Uterus (tissue), 4 donors: ENCODE results near the gene ZMYND11. TPM values are rescaled to one million over a fixed set of nuclear protein-coding genes. Genes with fewer than 3 reads are reported as not detected.
"Not testable (repeated sequence)": the region's sequence is repeated elsewhere in the genome, so short reads cannot be mapped to it uniquely, and the experiment has no call there.

ENCODE experiments used
- DNase-seq, 2 donors: peaks; one replicate each; pipeline ENCODE4 v3.0.0-alpha.2; 2019 to 2020
- H3K27ac ChIP-seq, 2 donors: fragments of 200-600 bp; sonication (generic); 1 replicate in 1 of 2; 2 replicates in 1 of 2; pipeline ENCODE4 v1.5.1; 2016 to 2018
- H3K27me3 ChIP-seq, 2 donors: fragments of 200-600 bp; sonication (generic); one replicate each; pipeline ENCODE4 v1.5.1; 2018 to 2019; ENCODE audit warnings: control low read depth in 1 of 2
- H3K36me3 ChIP-seq, 2 donors: fragments of 200-600 bp; sonication (generic); one replicate each; pipeline ENCODE4 v1.5.1; 2019; ENCODE audit warnings: control low read depth in 1 of 2
- H3K4me1 ChIP-seq, 2 donors: fragments of 200-600 bp; sonication (generic); one replicate each; pipeline ENCODE4 v1.5.1; 2018 to 2019; ENCODE audit warnings: control low read depth in 1 of 2
- H3K4me3 ChIP-seq, 2 donors: fragments of 200-600 bp; sonication (generic); 1 replicate in 1 of 2; 2 replicates in 1 of 2; pipeline ENCODE4 v1.5.1; 2018 to 2019; ENCODE audit warnings: mild to moderate bottlenecking in 1 of 2
- H3K9me3 ChIP-seq, 2 donors: fragments of 200-600 bp; sonication (generic); one replicate each; pipeline ENCODE4 v1.5.1; 2019; ENCODE audit warnings: control low read depth in 1 of 2
- POLR2A ChIP-seq, 2 donors: fragments of 450-650 bp; IDR thresholded peaks; one replicate each; pipeline ENCODE4 v1.6.1; 2016; ENCODE audit warnings: antibody characterized with exemption in 2 of 2, mild to moderate bottlenecking in 1 of 2, moderate library complexity in 1 of 2
- intact Hi-C: fragments of 100-400 bp; cut with DNase I; formaldehyde crosslinking; loops from one replicate; pipeline ENCODE4 v1.15.1; 2023; ENCODE audit warnings: low total_unique reads
- total RNA-seq, 4 donors: library from RNA; depleted of rRNA in 3 of 4; stranded (reverse); fragments of >200 nt in 3 of 4; gene quantifications; one replicate each; pipeline versions ENCODE4 v1.1.0 to v1.2.4, GENCODE V29; 2014 to 2023
- TF ChIP-seq, protein P1 (sequence below), 4 experiments: fragments of 200-600 bp in 2 of 4; fragments of 450-650 bp in 2 of 4; sonication (generic) in 2 of 4; IDR thresholded peaks; one replicate each; pipeline ENCODE4 v1.5.1; 2016 to 2019; ENCODE audit warnings: antibody characterized with exemption in 4 of 4, mild to moderate bottlenecking in 2 of 4, moderate library complexity in 1 of 4
- donor health status: DM: yes; HTN: yes; CAD: no.

The ZMYND11 gene
- total RNA-seq, 4 donors from 2014 or later: 54.1 to 122 (median 104) TPM

DNA sequence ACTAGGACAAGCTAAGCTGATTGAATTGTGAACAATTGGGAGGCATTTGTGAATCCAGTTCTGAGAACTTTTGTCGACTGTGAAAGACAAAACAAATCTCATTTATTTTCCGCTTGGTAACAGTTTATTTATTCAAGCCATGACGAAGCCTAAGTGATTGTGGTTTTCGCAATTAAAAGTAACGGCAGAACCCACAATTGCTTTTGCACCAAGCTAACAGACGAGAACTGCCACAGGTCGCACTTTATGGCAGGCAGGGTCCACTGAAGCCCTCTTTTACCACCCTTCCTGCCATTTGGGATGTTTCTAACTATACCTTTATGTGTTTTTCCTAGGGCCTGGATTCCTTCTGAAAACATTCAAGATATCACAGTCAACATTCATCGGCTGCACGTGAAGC lies 111.2 kb downstream of the ZMYND11 start:
- no peaks in the 10 kb centered on the region for H3K4me1 ChIP-seq
- H3K36me3 ChIP-seq: no peaks in the 10 kb centered on the region
- H3K4me3 ChIP-seq: no peak overlapping the region
- intact Hi-C loops: no loop called here
- DNase-seq: no peak
- H3K27me3 ChIP-seq: no peaks in the 10 kb centered on the region
- no peaks in the 10 kb centered on the region for H3K9me3 ChIP-seq
- TF ChIP-seq POLR2A (IDR thresholded peaks at IDR 0.05): no peak
- TF ChIP-seq, protein P1, sequence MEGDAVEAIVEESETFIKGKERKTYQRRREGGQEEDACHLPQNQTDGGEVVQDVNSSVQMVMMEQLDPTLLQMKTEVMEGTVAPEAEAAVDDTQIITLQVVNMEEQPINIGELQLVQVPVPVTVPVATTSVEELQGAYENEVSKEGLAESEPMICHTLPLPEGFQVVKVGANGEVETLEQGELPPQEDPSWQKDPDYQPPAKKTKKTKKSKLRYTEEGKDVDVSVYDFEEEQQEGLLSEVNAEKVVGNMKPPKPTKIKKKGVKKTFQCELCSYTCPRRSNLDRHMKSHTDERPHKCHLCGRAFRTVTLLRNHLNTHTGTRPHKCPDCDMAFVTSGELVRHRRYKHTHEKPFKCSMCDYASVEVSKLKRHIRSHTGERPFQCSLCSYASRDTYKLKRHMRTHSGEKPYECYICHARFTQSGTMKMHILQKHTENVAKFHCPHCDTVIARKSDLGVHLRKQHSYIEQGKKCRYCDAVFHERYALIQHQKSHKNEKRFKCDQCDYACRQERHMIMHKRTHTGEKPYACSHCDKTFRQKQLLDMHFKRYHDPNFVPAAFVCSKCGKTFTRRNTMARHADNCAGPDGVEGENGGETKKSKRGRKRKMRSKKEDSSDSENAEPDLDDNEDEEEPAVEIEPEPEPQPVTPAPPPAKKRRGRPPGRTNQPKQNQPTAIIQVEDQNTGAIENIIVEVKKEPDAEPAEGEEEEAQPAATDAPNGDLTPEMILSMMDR (IDR thresholded peaks at IDR 0.05): no peak
- no peak overlapping the region for H3K27ac ChIP-seq

DNA sequence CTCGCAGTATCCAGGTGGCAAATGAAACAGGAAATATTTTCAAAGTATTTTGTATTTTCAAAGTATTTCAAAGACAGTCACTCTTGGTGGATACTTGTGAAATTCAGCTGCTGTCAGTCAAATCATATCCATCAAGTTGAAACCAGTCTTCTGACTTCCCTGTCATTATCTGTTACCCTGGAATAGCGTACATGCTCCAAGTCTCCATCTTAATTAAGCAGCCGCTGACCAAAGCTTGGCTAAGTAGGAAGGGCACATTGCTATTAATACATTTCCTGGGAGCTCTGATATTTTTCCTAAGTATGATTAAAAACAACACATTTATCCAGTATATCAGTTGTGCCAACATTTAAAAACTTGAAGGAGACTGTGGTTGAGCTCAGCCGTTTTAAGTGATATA lies 112.2 kb downstream of the ZMYND11 start:
- no peak for TF ChIP-seq POLR2A (IDR thresholded peaks at IDR 0.05)
- TF ChIP-seq, protein P1 (IDR thresholded peaks at IDR 0.05): no peak
- H3K4me1 ChIP-seq: no peaks in the 10 kb centered on the region
- intact Hi-C loops: no loop called here
- H3K36me3 ChIP-seq: no peaks in the 10 kb centered on the region
- H3K4me3 ChIP-seq: no peak overlapping the region
- H3K27me3 ChIP-seq: no peaks in the 10 kb centered on the region
- H3K27ac ChIP-seq: no peak overlapping the region
- no peaks in the 10 kb centered on the region for H3K9me3 ChIP-seq
- no peak for DNase-seq

DNA sequence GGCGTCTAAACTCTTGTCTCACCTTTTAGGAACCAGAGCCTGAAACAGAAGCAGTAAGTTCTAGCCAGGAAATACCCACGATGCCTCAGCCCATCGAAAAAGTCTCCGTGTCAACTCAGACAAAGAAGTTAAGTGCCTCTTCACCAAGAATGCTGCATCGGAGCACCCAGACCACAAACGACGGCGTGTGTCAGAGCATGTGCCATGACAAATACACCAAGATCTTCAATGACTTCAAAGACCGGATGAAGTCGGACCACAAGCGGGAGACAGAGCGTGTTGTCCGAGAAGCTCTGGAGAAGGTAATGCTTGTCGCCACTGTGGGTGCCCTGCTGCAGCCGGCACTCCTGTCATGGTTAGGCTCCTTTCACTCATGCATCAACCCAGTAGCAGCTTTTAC lies 113.1 kb downstream of the ZMYND11 start:
- H3K27ac ChIP-seq: no peak overlapping the region
- no peaks in the 10 kb centered on the region for H3K36me3 ChIP-seq
- TF ChIP-seq, protein P1 (IDR thresholded peaks at IDR 0.05): no peak
- TF ChIP-seq POLR2A (IDR thresholded peaks at IDR 0.05): no peak
- DNase-seq: no peak
- no peaks in the 10 kb centered on the region for H3K9me3 ChIP-seq
- H3K27me3 ChIP-seq: no peaks in the 10 kb centered on the region
- H3K4me3 ChIP-seq: no peak overlapping the region
- H3K4me1 ChIP-seq: no peaks in the 10 kb centered on the region
- intact Hi-C loops: no loop called here

DNA sequence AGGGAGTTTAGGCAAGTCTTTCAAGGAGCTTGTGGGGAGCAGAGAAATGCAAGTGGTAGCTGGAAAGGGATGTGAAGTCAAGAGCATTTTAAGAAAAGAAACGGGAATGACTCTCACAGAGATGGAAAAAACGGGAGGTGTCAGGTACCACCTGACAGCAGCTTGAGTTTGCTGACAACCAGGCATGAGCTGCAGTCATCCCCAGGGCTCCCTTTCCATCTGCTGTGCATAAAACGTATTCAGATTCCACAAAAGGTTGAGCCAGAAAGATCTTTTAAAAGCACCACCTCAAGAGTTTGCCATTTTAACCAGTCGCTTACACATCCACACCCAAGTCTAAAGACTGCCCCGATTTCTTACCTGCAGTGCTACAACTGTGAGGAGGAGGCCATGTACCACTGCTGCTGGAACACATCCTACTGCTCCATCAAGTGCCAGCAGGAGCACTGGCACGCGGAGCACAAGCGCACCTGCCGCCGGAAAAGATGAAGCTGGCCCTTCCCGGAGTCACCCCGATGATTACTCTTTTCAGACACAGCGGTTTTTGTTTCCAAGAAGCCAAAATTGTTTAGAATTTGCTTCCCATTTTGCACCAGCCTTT lies 116.8 kb downstream of the ZMYND11 start:
- H3K4me3 ChIP-seq: no peak overlapping the region
- no peaks in the 10 kb centered on the region for H3K27me3 ChIP-seq
- peaks cover 0 to 2% of the 10 kb centered on the region in 2 donors for H3K36me3 ChIP-seq
- no peak for DNase-seq
- no peak overlapping the region for H3K27ac ChIP-seq
- H3K4me1 ChIP-seq: no peaks in the 10 kb centered on the region
- TF ChIP-seq POLR2A (IDR thresholded peaks at IDR 0.05): no peak
- TF ChIP-seq, protein P1 (IDR thresholded peaks at IDR 0.05): no peak
- H3K9me3 ChIP-seq: no peaks in the 10 kb centered on the region
- intact Hi-C loops: no loop called here

DNA sequence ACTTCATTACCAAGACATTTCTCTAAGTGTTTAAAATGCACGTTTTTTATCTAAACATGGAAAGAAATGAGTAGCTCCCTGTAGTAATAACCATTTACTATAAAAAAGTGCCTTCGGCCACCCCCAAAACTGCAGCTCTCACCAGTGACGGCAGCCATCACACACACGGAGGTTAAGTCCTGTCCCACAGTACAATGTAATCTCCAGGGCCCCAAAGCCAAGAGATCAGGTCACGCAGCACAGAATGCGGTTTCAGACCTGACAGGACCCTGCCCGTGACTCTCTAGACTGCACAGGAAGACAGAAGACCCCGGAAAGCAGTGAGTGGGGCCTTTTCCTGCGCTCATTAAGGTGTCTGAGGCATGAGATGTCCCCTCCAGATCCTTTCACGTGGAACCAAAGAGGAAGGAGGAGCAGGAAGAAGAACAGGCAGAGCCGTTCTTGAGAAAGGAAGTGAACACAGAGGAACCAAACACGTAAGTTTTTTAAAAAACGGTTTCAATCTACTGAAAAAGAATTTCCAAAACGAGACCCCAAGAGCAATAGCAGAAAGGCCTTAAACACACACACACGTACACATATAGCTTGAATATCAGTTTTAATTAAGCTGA lies 125.7 kb downstream of the ZMYND11 start:
- Histone ChIP-seq H3K9me3 (no peaks in the 10 kb centered on the region), H3K27ac (no peak overlapping the region), H3K4me1 (no peaks in the 10 kb centered on the region), H3K4me3 (no peak overlapping the region), H3K27me3 (no peaks in the 10 kb centered on the region), H3K36me3 (peaks cover 0 to 2% of the 10 kb centered on the region in 2 donors)
- no peak for TF ChIP-seq POLR2A (IDR thresholded peaks at IDR 0.05)
- TF ChIP-seq, protein P1 (IDR thresholded peaks at IDR 0.05): no peak
- no peak for DNase-seq
- intact Hi-C loops: no loop called here

DNA sequence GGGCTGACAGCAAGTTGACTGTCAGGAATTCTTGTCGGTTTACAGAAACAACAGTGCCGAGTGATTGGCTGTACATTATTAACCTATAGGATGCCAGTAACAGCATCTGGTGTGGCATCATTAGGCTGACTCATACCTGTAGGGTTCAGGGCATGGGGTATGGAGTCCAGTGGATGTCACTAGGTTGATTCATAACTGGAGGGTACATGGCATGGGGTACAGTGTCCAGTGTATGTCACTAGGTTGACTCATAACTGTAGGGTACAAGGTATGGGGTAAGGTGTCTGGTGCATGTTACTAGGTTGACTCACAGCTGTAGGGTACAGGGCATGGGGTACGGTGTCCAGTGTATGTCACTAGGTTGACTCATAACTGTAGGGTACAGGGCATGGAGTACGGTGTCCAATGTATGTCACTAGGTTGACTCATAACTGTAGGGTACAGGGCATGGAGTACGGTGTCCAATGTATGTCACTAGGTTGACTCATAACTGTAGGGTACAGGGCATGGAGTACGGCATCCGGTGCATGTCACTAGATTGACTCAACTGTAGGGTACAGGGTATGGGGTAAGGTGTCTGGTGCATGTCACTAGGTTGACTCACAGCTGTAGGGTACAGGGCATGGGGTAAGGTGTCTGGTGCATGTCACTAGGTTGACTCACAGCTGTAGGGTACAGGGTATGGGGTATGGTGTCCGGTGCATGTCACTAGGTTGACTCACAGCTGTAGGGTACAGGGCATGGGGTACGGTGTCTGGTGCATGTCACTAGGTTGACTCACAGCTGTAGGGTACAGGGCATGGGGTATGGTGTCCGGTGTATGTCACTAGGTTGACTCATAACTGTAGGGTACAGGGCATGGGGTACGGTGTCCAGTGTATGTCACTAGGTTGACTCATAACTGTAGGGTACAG lies 129.2 kb downstream of the ZMYND11 start:
- H3K4me1 ChIP-seq, H3K27ac ChIP-seq, DNase-seq, H3K9me3 ChIP-seq, H3K4me3 ChIP-seq, intact Hi-C loops, H3K36me3 ChIP-seq, H3K27me3 ChIP-seq: not testable (repeated sequence)

DNA sequence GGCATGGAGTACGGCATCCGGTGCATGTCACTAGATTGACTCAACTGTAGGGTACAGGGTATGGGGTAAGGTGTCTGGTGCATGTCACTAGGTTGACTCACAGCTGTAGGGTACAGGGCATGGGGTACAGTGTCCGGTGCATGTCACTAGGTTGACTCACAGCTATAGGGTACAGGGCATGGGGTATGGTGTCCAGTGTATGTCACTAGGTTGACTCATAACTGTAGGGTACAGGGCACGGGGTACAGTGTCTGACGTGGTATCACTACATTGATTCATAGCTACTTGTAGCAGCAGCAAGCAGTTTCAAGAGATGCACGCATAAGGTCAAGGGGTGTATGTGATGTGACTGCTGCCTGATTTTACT lies 129.8 kb downstream of the ZMYND11 start:
- H3K27me3 ChIP-seq, H3K27ac ChIP-seq, H3K4me1 ChIP-seq, H3K36me3 ChIP-seq, intact Hi-C loops, H3K9me3 ChIP-seq, DNase-seq, H3K4me3 ChIP-seq: not testable (repeated sequence)
